Measurements from ENCODE around the gene PTCD1.
"Not testable (repeated sequence)": the region's sequence is repeated elsewhere in the genome, so short reads cannot be mapped to it uniquely, and the experiment has no call there.

PTCD1 gene

GRCh38 chr7:99407872-99408378, 30.7 kb downstream of the PTCD1 start:
- peak; percentile 48 for DNase-seq

GRCh38 chr7:99406557-99406956, 32.0 kb downstream of the PTCD1 start:
- DNase-seq = no peak

GRCh38 chr7:99404977-99405320, 33.6 kb downstream of the PTCD1 start:
- DNase-seq = no peak

- no peak for DNase-seq
These were observed 34.2 kb downstream of the PTCD1 start for GRCh38 chr7:99404235-99404976.

GRCh38 chr7:99403764-99404163, 34.8 kb downstream of the PTCD1 start:
- no peak for DNase-seq

- DNase-seq = no peak
These were observed 35.7 kb downstream of the PTCD1 start for GRCh38 chr7:99402854-99403253.

GRCh38 chr7:99399597-99399996, 39.0 kb downstream of the PTCD1 start:
- DNase-seq = no peak

- no peak for DNase-seq
These were observed 39.6 kb downstream of the PTCD1 start for GRCh38 chr7:99398891-99399445.

- no peak for DNase-seq
These were observed 41.2 kb downstream of the PTCD1 start for GRCh38 chr7:99397297-99397983.

GRCh38 chr7:99396418-99397296, 41.9 kb downstream of the PTCD1 start:
- no peak for DNase-seq

GRCh38 chr7:99395616-99396327, 42.8 kb downstream of the PTCD1 start:
- DNase-seq = no peak

GRCh38 chr7:99394188-99394502, 44.5 kb downstream of the PTCD1 start:
- DNase-seq = no peak

- DNase-seq = no peak
These were observed 45.0 kb downstream of the PTCD1 start for GRCh38 chr7:99393355-99394187.

- DNase-seq = peak; percentile 47
These were observed 45.8 kb downstream of the PTCD1 start for GRCh38 chr7:99392659-99393354.

GRCh38 chr7:99392046-99392445, 46.6 kb downstream of the PTCD1 start:
- no peak for DNase-seq

GRCh38 chr7:99390941-99391602, 47.5 kb downstream of the PTCD1 start:
- no peak for DNase-seq

- DNase-seq = no peak
These were observed 48.8 kb downstream of the PTCD1 start for GRCh38 chr7:99389772-99390171.

GRCh38 chr7:99387912-99388311, 50.7 kb downstream of the PTCD1 start:
- no peak for DNase-seq

GRCh38 chr7:99387239-99387635, 51.4 kb downstream of the PTCD1 start:
- not testable (repeated sequence) for DNase-seq

- DNase-seq = no peak
These were observed 51.9 kb downstream of the PTCD1 start for GRCh38 chr7:99386584-99387238.

Data from DMS 273 treated with DMSO at 0.1 percent for 48 hours (cell line).